KMS-11 (cell line): Measurements from ENCODE around the gene MGST2.

Experiments
- H2AFZ ChIP-seq: fragments of 200-600 bp; sonication (generic); 2 replicates; pipeline ENCODE4 v1.6.1; 2016; ENCODE audit warnings: antibody characterized with exemption, mixed run types, low read depth
- H3K27ac ChIP-seq: fragments of 200-600 bp; sonication (generic); 2 replicates; pipeline ENCODE4 v1.6.1; 2016; ENCODE audit warnings: mild to moderate bottlenecking, mixed run types
- H3K27me3 ChIP-seq: fragments of 200-600 bp; sonication (generic); 2 replicates; pipeline ENCODE4 v1.6.1; 2017; ENCODE audit warnings: mild to moderate bottlenecking, low read depth, mixed run types, moderate library complexity; ENCODE audit not compliant: insufficient read depth
- H3K36me3 ChIP-seq: fragments of 200-600 bp; sonication (generic); 2 replicates; pipeline ENCODE4 v1.6.1; 2017; ENCODE audit warnings: mild to moderate bottlenecking, mixed run types; ENCODE audit not compliant: insufficient read depth
- H3K4me1 ChIP-seq: fragments of 200-600 bp; sonication (generic); 2 replicates; pipeline ENCODE4 v1.6.1; 2016; ENCODE audit warnings: mild to moderate bottlenecking, low read depth, mixed run types; ENCODE audit not compliant: poor library complexity, severe bottlenecking
- H3K4me2 ChIP-seq: fragments of 200-600 bp; sonication (generic); 2 replicates; pipeline ENCODE4 v1.7.0; 2016; ENCODE audit warnings: mild to moderate bottlenecking, mixed run types
- H3K4me3 ChIP-seq: fragments of 200-600 bp; sonication (generic); IDR thresholded peaks from 2 replicates; pipeline ENCODE4 v1.6.1; 2017; ENCODE audit warnings: low read depth, low read length, mixed read lengths; ENCODE audit not compliant: insufficient read depth
- H3K79me2 ChIP-seq: fragments of 200-600 bp; sonication (generic); 2 replicates; pipeline ENCODE4 v1.6.1; 2016; ENCODE audit warnings: low read depth, mixed run types; ENCODE audit not compliant: insufficient read depth
- H3K9ac ChIP-seq: fragments of 200-600 bp; sonication (generic); 2 replicates; pipeline ENCODE4 v1.6.1; 2016; ENCODE audit warnings: mild to moderate bottlenecking, mixed run types
- H4K20me1 ChIP-seq: fragments of 200-600 bp; sonication (generic); 2 replicates; pipeline ENCODE4 v1.6.1; 2016; ENCODE audit warnings: mild to moderate bottlenecking, mixed run types; ENCODE audit not compliant: insufficient read depth
- CTCF ChIP-seq: fragments of 200-600 bp; sonication (generic); conservative IDR thresholded peaks from 2 replicates; pipeline ENCODE4 v1.6.1; 2017; ENCODE audit warnings: low read depth, mild to moderate bottlenecking, antibody characterized with exemption, low read length, moderate library complexity, mixed read lengths

The MGST2 gene

GRCh38 chr4:139711461-139711860 is 45.8 kb downstream of the MGST2 start:
- Histone ChIP-seq H3K79me2 (no peaks in the 10 kb centered on the region), H3K36me3 (no peaks in the 10 kb centered on the region), H3K27me3 (no peaks in the 10 kb centered on the region), H3K9ac (no peak overlapping the region), H3K27ac (no peak overlapping the region), H3K4me1 (no peaks in the 10 kb centered on the region), H3K4me3 (no peak overlapping the region), H4K20me1 (no peaks in the 10 kb centered on the region), H2AFZ (no peak overlapping the region), H3K4me2 (no peak overlapping the region)
- no peak for TF ChIP-seq CTCF

- no peak overlapping the region for H3K9ac ChIP-seq
- H4K20me1 ChIP-seq: no peaks in the 10 kb centered on the region
- H3K4me1 ChIP-seq: no peaks in the 10 kb centered on the region
- no peak overlapping the region for H3K4me2 ChIP-seq
- no peak overlapping the region for H3K4me3 ChIP-seq
- H3K27me3 ChIP-seq: no peaks in the 10 kb centered on the region
- H2AFZ ChIP-seq: no peak overlapping the region
- no peak overlapping the region for H3K27ac ChIP-seq
- no peaks in the 10 kb centered on the region for H3K79me2 ChIP-seq
- H3K36me3 ChIP-seq: no peaks in the 10 kb centered on the region
- no peak for TF ChIP-seq CTCF
Observed at GRCh38 chr4:139712882-139713281, 47.3 kb downstream of the MGST2 start.

DNA sequence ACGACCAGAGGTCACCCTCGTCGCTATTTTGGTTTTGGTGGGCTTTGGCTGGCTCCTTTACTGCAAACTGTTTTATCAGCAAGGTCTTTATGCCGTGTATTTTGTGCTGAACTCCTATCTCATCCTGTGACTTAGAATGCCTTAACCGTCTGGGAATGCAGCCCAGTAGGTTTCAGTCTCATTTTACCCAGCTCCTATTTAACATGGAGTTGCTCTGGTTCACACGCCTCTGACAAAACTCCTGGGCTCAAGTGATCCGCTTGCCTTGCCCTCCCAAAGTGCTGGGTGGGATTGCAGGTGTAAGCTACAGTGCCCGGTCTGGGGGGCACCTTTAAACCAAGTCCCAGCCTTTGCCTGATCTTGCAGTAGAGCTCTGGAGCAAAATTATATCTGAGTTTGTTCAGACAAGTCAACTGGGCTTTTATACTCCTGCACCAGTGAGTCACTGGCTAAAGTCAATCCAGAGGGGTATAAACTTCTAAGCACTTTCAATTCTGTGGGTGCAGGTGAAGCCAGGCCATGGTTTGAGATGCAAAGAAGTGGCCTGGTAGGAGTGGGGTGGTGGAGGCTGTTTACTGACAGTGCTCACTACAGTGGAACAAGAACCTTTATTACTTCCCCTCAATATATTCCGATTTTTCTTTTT is 50.2 kb downstream of the MGST2 start:
- no peaks in the 10 kb centered on the region for H3K27me3 ChIP-seq

DNA sequence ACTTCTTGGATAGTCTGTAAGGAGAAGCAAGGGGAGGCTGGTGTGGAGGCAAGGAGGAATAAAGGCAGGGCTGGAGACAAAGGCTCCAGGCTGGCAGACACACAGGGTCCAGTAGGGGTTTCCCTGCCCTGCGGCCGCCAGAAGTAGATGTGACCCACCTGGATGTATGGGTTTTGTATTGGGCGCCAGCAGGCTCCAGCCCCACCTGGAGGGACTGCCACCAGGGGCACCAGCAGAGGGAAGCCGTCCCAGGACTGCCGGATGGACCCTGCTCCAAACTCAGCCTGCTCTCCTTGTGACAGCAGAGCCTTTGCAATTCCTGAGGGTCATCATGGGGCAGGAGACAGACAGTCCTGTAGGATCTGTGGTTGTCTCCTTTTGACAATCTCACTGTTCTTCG is 52.7 kb downstream of the MGST2 start:
- Histone ChIP-seq H3K36me3 (no peaks in the 10 kb centered on the region; the same call in 1 of the 2 replicates), H4K20me1 (no peaks in the 10 kb centered on the region), H3K4me2 (no peak overlapping the region), H3K9ac (no peak overlapping the region), H3K4me1 (no peaks in the 10 kb centered on the region), H2AFZ (no peak overlapping the region), H3K27ac (no peak overlapping the region), H3K4me3 (no peak overlapping the region), H3K27me3 (no peaks in the 10 kb centered on the region), H3K79me2 (no peaks in the 10 kb centered on the region)
- TF ChIP-seq CTCF: no peak

More for the DNA sequence above, 50.2 kb downstream of the MGST2 start:
- no peak for TF ChIP-seq CTCF
- no peak overlapping the region for H3K4me2 ChIP-seq
- H3K4me1 ChIP-seq: no peaks in the 10 kb centered on the region
- no peak overlapping the region for H3K27ac ChIP-seq
- H3K79me2 ChIP-seq: no peaks in the 10 kb centered on the region
- H3K36me3 ChIP-seq: no peaks in the 10 kb centered on the region; the same call in 1 of the 2 replicates
- H2AFZ ChIP-seq: no peak overlapping the region
- H3K4me3 ChIP-seq: no peak overlapping the region
- no peak overlapping the region for H3K9ac ChIP-seq
- no peaks in the 10 kb centered on the region for H4K20me1 ChIP-seq
